HCT116 (cell line): ENCODE data around the gene RNF39. TPM values are rescaled to one million over a fixed set of nuclear protein-coding genes. Genes with fewer than 3 reads are reported as not detected.
A peak's percentile ranks its signal among the peaks of the same experiment; 100 is the strongest.

ENCODE experiments used
- ATAC-seq: fragments of 200-7000 bp; cut with Tn5 transposase; 2 replicates; pipeline ENCODE4 v1.9.1; 2020; ENCODE audit warnings: mild to moderate bottlenecking, moderate library complexity
- BruUV-seq: library from RNA; stranded (reverse); fragments of 400-500 nt; replicated peaks from 2 replicates; lab custom pipeline; 2021; lab: Mats Ljungman, UMichigan
- CTCF ChIA-PET: fragments of 300-600 bp; sonication (Branson Sonifier 250); formaldehyde crosslinking; loops from one replicate; lab custom pipeline; 2021; ENCODE audit warnings: antibody characterized with exemption; lab: Charles Lee
- POLR2A ChIA-PET: fragments of 300-600, 350-600 bp; sonication (Branson Sonifier 250); formaldehyde crosslinking; loops from one replicate; lab custom pipeline; 2021; ENCODE audit warnings: antibody characterized with exemption; lab: Charles Lee
- RAD21 ChIA-PET, 2 experiments: fragments of 300-600 bp; sonication (Branson Sonifier 250); formaldehyde crosslinking; loops; one replicate each; lab custom pipeline; 2023; ENCODE audit warnings: low total read pairs in 2 of 2; ENCODE audit not compliant: uncharacterized antibody in 2 of 2, unreplicated experiment in 2 of 2, low non-redundant PET in 1 of 2; lab: Charles Lee
- DNase-seq: peaks from one replicate; pipeline ENCODE4 v3.0.0-alpha.2; 2010; ENCODE audit warnings: low read depth, low spot score
- H2AFZ ChIP-seq: fragments of 200-600 bp; shearing (Covaris generic), sonication (generic); 2 replicates; pipeline ENCODE4 v1.6.1; 2017; ENCODE audit warnings: low read depth, mixed run types, mixed read lengths, antibody characterized with exemption, low read length; ENCODE audit not compliant: poor library complexity, severe bottlenecking
- H3K27ac ChIP-seq: 2 replicates; pipeline ENCODE4 v1.5.1; 2012; ENCODE audit warnings: low read depth, low read length
- H3K27me3 ChIP-seq: fragments of 200-600 bp; sonication (generic); 2 replicates; pipeline ENCODE4 v1.6.1; 2016; ENCODE audit warnings: mixed run types, low read length, mixed read lengths; ENCODE audit not compliant: insufficient read depth
- H3K36me3 ChIP-seq, 2 experiments: fragments of 200-500 bp in 1 of 2; fragments of 200-600 bp in 1 of 2; sonication (Bioruptor generic) in 1 of 2; sonication (generic) in 1 of 2; 2 replicates each; pipeline versions ENCODE4 v1.5.1 to v1.6.1; 2014 to 2016; ENCODE audit warnings: low read length in 2 of 2, inconsistent platforms in 1 of 2, mixed read lengths in 1 of 2, mixed run types in 1 of 2; ENCODE audit not compliant: insufficient read depth in 2 of 2, control insufficient read depth in 1 of 2
- H3K4me1 ChIP-seq, 2 experiments: fragments of 200-600 bp in 1 of 2; sonication (generic) in 1 of 2; 2 replicates each; pipeline versions ENCODE4 v1.5.1 to v1.6.1; 2012 to 2017; ENCODE audit warnings: low read length in 2 of 2, inconsistent platforms in 1 of 2, mild to moderate bottlenecking in 1 of 2, mixed read lengths in 1 of 2, mixed run types in 1 of 2, moderate library complexity in 1 of 2; ENCODE audit not compliant: insufficient read depth in 2 of 2, control insufficient read depth in 1 of 2
- H3K4me2 ChIP-seq: fragments of 200-600 bp; sonication (generic); 2 replicates; pipeline ENCODE4 v1.6.1; 2017; ENCODE audit warnings: mixed run types, low read length, mixed read lengths
- H3K4me3 ChIP-seq, 2 experiments: fragments of 200-600 bp in 1 of 2; sonication (generic) in 1 of 2; replicated peaks in 1 of 2; 2 replicates each; pipeline ENCODE4 v1.5.1; 2011 to 2016; ENCODE audit warnings: low read length in 2 of 2, control low read depth in 1 of 2, low read depth in 1 of 2, mild to moderate bottlenecking in 1 of 2, mixed read lengths in 1 of 2, mixed run types in 1 of 2
- H3K79me2 ChIP-seq: fragments of 200-600 bp; sonication (generic); 2 replicates; pipeline ENCODE4 v1.6.1; 2017; ENCODE audit warnings: mild to moderate bottlenecking, mixed run types, low read length, moderate library complexity, mixed read lengths; ENCODE audit not compliant: insufficient read depth
- H3K9ac ChIP-seq: fragments of 200-600 bp; sonication (generic); 2 replicates; pipeline ENCODE4 v1.6.1; 2016; ENCODE audit warnings: low read length, mixed read lengths
- H3K9me2 ChIP-seq: fragments of 200-600 bp; sonication (generic), shearing (Covaris generic); 2 replicates; pipeline ENCODE4 v1.6.1; 2017; ENCODE audit warnings: mixed run types, mild to moderate bottlenecking, moderate library complexity; ENCODE audit not compliant: insufficient read depth
- H3K9me3 ChIP-seq, 2 experiments: fragments of 200-500 bp in 1 of 2; fragments of 200-600 bp in 1 of 2; sonication (Bioruptor generic) in 1 of 2; sonication (generic) in 1 of 2; 2 replicates each; pipeline ENCODE4 v1.6.1; 2014 to 2017; ENCODE audit warnings: low read length in 2 of 2, mixed read lengths in 2 of 2, inconsistent platforms in 1 of 2, low read depth in 1 of 2, mild to moderate bottlenecking in 1 of 2, mixed run types in 1 of 2, moderate library complexity in 1 of 2; ENCODE audit not compliant: control insufficient read depth in 1 of 2, insufficient read depth in 1 of 2
- H4K20me1 ChIP-seq: fragments of 200-600 bp; sonication (generic), shearing (Covaris generic); 2 replicates; pipeline ENCODE4 v1.6.1; 2017; ENCODE audit warnings: mixed run types, mild to moderate bottlenecking, moderate library complexity; ENCODE audit not compliant: insufficient read depth
- CBX3 ChIP-seq: IDR thresholded peaks from 2 replicates; pipeline ENCODE4 v1.6.1; 2012; ENCODE audit warnings: low read depth
- CEBPB ChIP-seq: IDR thresholded peaks from 2 replicates; pipeline ENCODE4 v1.6.1; 2012; ENCODE audit warnings: low read depth
- EGR1 ChIP-seq: IDR thresholded peaks from 2 replicates; pipeline ENCODE4 v1.6.1; 2012; ENCODE audit warnings: low read depth
- EZH2 ChIP-seq: fragments of 200-600 bp; sonication (generic); IDR thresholded peaks from 2 replicates; pipeline ENCODE4 v1.6.1; 2017; ENCODE audit warnings: antibody characterized with exemption, mixed run types
- EZH2phosphoT487 ChIP-seq: fragments of 200-600 bp; IDR thresholded peaks from 2 replicates; pipeline ENCODE4 v1.6.1; 2018; ENCODE audit warnings: antibody characterized with exemption, borderline replicate concordance
- JUND ChIP-seq: IDR thresholded peaks from 2 replicates; pipeline ENCODE4 v1.6.1; 2012
- MAX ChIP-seq: IDR thresholded peaks from 2 replicates; pipeline ENCODE4 v1.6.1; 2012
- TCF7L2 ChIP-seq: IDR thresholded peaks from 2 replicates; pipeline ENCODE4 v1.7.0; 2011; ENCODE audit warnings: borderline replicate concordance, inconsistent platforms; ENCODE audit not compliant: insufficient read depth, insufficient read length; ENCODE audit errors: extremely low read depth
- ZFX ChIP-seq: fragments of 450-650 bp; IDR thresholded peaks from 2 replicates; pipeline ENCODE4 v1.6.1; 2017
- ZNF274 ChIP-seq: fragments of 200-500 bp; sonication (Bioruptor generic); IDR thresholded peaks from 2 replicates; pipeline ENCODE4 v1.6.1; 2014; ENCODE audit warnings: mild to moderate bottlenecking, low read depth, low read length, inconsistent platforms
- intact Hi-C: fragments of 100-400 bp; cut with micrococcal nuclease; formaldehyde crosslinking; loops from 2 replicates; pipeline ENCODE4 v1.10.0; 2022
- total RNA-seq: library from RNA; stranded (reverse); gene quantifications from one replicate; pipeline ENCODE4 v1.2.1, GENCODE V29; 2021; ENCODE audit not compliant: unreplicated experiment
- TF ChIP-seq, protein P1 (sequence below): IDR thresholded peaks from 2 replicates; pipeline ENCODE4 v1.6.1; 2012; ENCODE audit warnings: low read depth

RNF39 gene
- total RNA-seq, 1 experiment from 2014 or later, result 0.22 TPM

DNA sequence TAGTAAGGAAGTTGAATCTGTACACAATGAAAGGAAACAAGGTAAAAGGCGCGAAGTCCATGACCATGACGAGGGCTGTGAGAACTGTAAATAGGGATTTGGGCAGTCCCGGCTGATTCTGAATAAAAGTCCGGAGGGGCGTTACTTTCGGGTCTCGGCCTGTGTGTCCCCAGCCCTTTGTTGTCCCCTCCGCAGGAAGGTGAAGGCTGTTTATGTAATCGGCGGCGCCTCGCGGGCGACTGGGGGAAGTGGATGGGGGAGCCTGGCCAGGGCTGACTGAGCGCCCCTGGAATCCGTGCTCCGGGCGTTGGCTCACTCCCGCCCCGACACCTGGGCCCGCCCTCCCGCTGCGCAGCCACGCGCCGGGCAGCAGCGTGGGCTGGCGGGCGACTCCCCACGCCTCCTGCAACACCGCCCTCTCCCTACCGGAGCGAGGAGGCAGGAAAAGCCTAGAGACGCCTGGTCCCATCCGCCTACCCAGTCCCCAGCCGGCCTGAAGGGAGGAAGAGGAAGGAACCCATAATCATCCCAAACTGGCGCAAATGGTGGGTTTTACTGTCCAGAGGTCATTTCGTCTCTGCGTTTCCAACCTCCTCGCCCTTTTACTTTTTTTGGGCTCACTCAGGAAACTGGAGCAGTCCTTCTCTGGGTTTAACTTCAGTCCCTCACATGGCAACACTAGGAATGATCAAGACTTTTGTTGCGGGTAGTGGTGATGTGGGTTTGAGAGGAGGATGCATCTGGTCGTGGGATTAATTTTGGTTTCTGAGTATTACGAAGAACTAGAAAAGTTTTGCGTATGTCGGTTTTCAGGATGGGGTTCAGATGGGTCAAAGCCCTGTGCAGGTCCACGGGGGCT is 25.2 kb upstream of the RNF39 start:
- peaks cover 23 to 58% of the 10 kb centered on the region in 2 experiments for H3K4me1 ChIP-seq
- no peaks in the 10 kb centered on the region for H3K27me3 ChIP-seq
- no peaks in the 10 kb centered on the region for H4K20me1 ChIP-seq
- RAD21 ChIA-PET, result interaction anchor here in 1 of 2 experiments (1.2 kb wide), 1 partner anchor 34 kb away, joined by 3 read pairs; the partner anchor contains the start of gene PPP1R11
- no peaks in the 10 kb centered on the region for H3K9me2 ChIP-seq
- H3K4me3 ChIP-seq, result peak overlapping the region; percentile 50 to 56
- no TSS peak for BruUV-seq
- POLR2A ChIA-PET, result interaction anchor here (1.2 to 1.4 kb wide), 3 partner anchors 9 to 39 kb away, joined by 4 to 18 read pairs (median 6); partner anchors contain the start of gene POLR1H
- peak overlapping the region; percentile 64 for H3K9ac ChIP-seq
- no peaks in the 10 kb centered on the region for H3K36me3 ChIP-seq
- peak; percentile 62; the same call in 1 of the 2 replicates for TF ChIP-seq CBX3
- peak; percentile 90 for TF ChIP-seq MAX
- TF ChIP-seq TCF7L2, result no peak
- peak; percentile 77 for TF ChIP-seq EGR1
- CTCF ChIA-PET, result interaction anchor here (0.9 to 6.4 kb wide), 2 partner anchors 31 to 253 kb away, joined by 3 to 105 read pairs; no protein-coding TSS in a partner anchor
- DNase-seq (no peak), ATAC-seq (peak; percentile 43)
- H3K27ac ChIP-seq, result no peak overlapping the region
- peak overlapping the region; percentile 75 for H2AFZ ChIP-seq
- no peaks in the 10 kb centered on the region for H3K9me3 ChIP-seq
- no peaks in the 10 kb centered on the region for H3K79me2 ChIP-seq
- intact Hi-C loops, result no loop called here
- peak overlapping the region; percentile 91 for H3K4me2 ChIP-seq

DNA sequence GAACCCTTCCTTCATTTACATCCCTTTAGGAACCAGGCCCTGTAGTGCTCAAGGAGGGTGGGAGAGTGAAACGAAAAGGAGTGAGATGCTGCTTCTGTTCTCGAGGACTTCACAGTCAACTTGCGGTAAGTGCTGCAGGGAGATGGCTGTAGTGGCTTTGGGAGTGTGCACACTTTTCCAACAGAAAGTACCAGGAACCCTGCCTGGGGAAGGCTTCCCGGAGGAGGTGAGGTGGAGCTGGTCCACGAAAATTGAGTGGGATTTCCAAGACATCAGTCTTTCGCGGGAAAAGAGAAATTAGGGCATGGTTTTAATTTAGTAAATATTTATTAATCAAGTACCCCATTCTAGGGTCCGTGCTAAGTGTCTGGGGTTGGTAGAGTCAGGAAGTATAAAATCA is 24.6 kb upstream of the RNF39 start:
- Histone ChIP-seq H3K79me2 (no peaks in the 10 kb centered on the region), H3K4me3 (peak overlapping the region in 1 of 2 experiments; percentile 56; a peak in 1 of 4 replicates), H3K27ac (no peak overlapping the region), H3K27me3 (no peaks in the 10 kb centered on the region), H3K4me2 (peak overlapping the region; percentile 91), H3K4me1 (peaks cover 23 to 65% of the 10 kb centered on the region in 2 experiments), H3K9me2 (no peaks in the 10 kb centered on the region), H4K20me1 (no peaks in the 10 kb centered on the region), H2AFZ (peak overlapping the region; percentile 75), H3K9me3 (no peaks in the 10 kb centered on the region), H3K36me3 (no peaks in the 10 kb centered on the region), H3K9ac (peak overlapping the region; percentile 64)
- ATAC-seq, result no peak
- ChIA-PET POLR2A (no interaction called here), CTCF (no interaction called here), RAD21 (no interaction called here)
- intact Hi-C loops, result no loop called here
- no TSS peak for BruUV-seq
- DNase-seq, result no peak
- TF ChIP-seq EZH2phosphoT487 (no peak), EGR1 (no peak), JUND (no peak), EZH2 (no peak), ZFX (no peak), TCF7L2 (no peak), CEBPB (no peak), ZNF274 (no peak), MAX (no peak)
- TF ChIP-seq, protein P1, sequence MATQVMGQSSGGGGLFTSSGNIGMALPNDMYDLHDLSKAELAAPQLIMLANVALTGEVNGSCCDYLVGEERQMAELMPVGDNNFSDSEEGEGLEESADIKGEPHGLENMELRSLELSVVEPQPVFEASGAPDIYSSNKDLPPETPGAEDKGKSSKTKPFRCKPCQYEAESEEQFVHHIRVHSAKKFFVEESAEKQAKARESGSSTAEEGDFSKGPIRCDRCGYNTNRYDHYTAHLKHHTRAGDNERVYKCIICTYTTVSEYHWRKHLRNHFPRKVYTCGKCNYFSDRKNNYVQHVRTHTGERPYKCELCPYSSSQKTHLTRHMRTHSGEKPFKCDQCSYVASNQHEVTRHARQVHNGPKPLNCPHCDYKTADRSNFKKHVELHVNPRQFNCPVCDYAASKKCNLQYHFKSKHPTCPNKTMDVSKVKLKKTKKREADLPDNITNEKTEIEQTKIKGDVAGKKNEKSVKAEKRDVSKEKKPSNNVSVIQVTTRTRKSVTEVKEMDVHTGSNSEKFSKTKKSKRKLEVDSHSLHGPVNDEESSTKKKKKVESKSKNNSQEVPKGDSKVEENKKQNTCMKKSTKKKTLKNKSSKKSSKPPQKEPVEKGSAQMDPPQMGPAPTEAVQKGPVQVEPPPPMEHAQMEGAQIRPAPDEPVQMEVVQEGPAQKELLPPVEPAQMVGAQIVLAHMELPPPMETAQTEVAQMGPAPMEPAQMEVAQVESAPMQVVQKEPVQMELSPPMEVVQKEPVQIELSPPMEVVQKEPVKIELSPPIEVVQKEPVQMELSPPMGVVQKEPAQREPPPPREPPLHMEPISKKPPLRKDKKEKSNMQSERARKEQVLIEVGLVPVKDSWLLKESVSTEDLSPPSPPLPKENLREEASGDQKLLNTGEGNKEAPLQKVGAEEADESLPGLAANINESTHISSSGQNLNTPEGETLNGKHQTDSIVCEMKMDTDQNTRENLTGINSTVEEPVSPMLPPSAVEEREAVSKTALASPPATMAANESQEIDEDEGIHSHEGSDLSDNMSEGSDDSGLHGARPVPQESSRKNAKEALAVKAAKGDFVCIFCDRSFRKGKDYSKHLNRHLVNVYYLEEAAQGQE, result no peak
